Measurements from ENCODE around the gene SPACA9. TPM values are rescaled to one million over a fixed set of nuclear protein-coding genes. Genes with fewer than 3 reads are reported as not detected.

SPACA9 gene
- total and polyA plus RNA-seq, 2 experiments from 2014 or later = 1.1 to 1.5 TPM

- Histone ChIP-seq H3K79me2 (replicated peaks; ENCODE audit: insufficient read depth) (no peaks in the 10 kb centered on the region), H2AFZ (no peak overlapping the region), H3K27me3 (ENCODE audit: insufficient read depth) (no peaks in the 10 kb centered on the region), H3F3A (replicated peaks; ENCODE audit: low read depth) (no peaks in the 10 kb centered on the region), H3K4me2 (no peak overlapping the region), H3K4me1 (ENCODE audit: insufficient read depth) (peaks cover 3% of the 10 kb centered on the region; the same call in 1 of the 2 replicates), H3K9me2 (ENCODE audit: insufficient read depth) (peaks cover 5% of the 10 kb centered on the region; the same call in 1 of the 2 replicates), H3K27ac (ENCODE audit: low read depth) (no peak overlapping the region), H4K20me1 (replicated peaks; ENCODE audit: insufficient read depth) (no peaks in the 10 kb centered on the region), H3K36me3 (ENCODE audit: insufficient read depth) (no peaks in the 10 kb centered on the region), H3K4me3 (no peak overlapping the region)
- TF ChIP-seq CREB1 (CRISPR knock-in tag; IDR thresholded peaks at IDR 0.05; ENCODE audit: low read depth) = no peak
- TF ChIP-seq JUNB (IDR thresholded peaks at IDR 0.05; ENCODE audit: unreplicated experiment) = no peak
- TF ChIP-seq EZH2phosphoT487 (IDR thresholded peaks at IDR 0.05; ENCODE audit: unreplicated experiment) = no peak
- no peak for TF ChIP-seq ZNF331 (CRISPR knock-in tag; IDR thresholded peaks at IDR 0.05; ENCODE audit: low read depth)
- no peak for TF ChIP-seq NANOG (IDR thresholded peaks at IDR 0.05; ENCODE audit: borderline replicate concordance)
- TF ChIP-seq STAT1 (IDR thresholded peaks at IDR 0.05; ENCODE audit: unreplicated experiment) = no peak
- no peak for TF ChIP-seq POLR2AphosphoS5 (IDR thresholded peaks at IDR 0.05; ENCODE audit: low read depth)
- no peak for TF ChIP-seq EZH2 (IDR thresholded peaks at IDR 0.05; ENCODE audit: low read depth, unreplicated experiment)
- TF ChIP-seq ZNF114 (CRISPR knock-in tag; IDR thresholded peaks at IDR 0.05) = no peak
- no peak for TF ChIP-seq CTCF (conservative IDR thresholded peaks at IDR 0.05; ENCODE audit: low read depth in 2 of 2)
- TF ChIP-seq ETS1 (IDR thresholded peaks at IDR 0.05) = no peak
- peaks cover 6% of the 10 kb centered on the region for H3K27me3 Mint-ChIP-seq (ENCODE audit: insufficient read depth, low read depth, poor library complexity)
- DNase-seq (ENCODE audit: low spot score) (no peak), ATAC-seq (no peak)
- no peaks in the 10 kb centered on the region for H3K9me3 Mint-ChIP-seq
- H3K27ac Mint-ChIP-seq = no peak overlapping the region
- H3K4me3 Mint-ChIP-seq = no peak overlapping the region
- H3K36me3 Mint-ChIP-seq (ENCODE audit: low read depth) = no peaks in the 10 kb centered on the region
- peaks cover 20% of the 10 kb centered on the region for H3K4me1 Mint-ChIP-seq
These were observed 16.2 kb upstream of the SPACA9 start for GRCh38 chr9:132862533-132862932.

GRCh38 chr9:132863096-132863495 lies 15.6 kb upstream of the SPACA9 start:
- H3K36me3 ChIP-seq (ENCODE audit: insufficient read depth) = no peaks in the 10 kb centered on the region
- Mint-ChIP-seq H3K27me3 (ENCODE audit: insufficient read depth, low read depth, poor library complexity) (peaks cover 6% of the 10 kb centered on the region), H3K27ac (no peak overlapping the region), H3K4me1 (peaks cover 19% of the 10 kb centered on the region), H3K4me3 (no peak overlapping the region), H3K9me3 (no peaks in the 10 kb centered on the region), H3K36me3 (ENCODE audit: low read depth) (no peaks in the 10 kb centered on the region)
- peaks cover 5% of the 10 kb centered on the region; the same call in 1 of the 2 replicates for H3K9me2 ChIP-seq (ENCODE audit: insufficient read depth)
- H3F3A ChIP-seq (replicated peaks; ENCODE audit: low read depth) = no peaks in the 10 kb centered on the region
- H3K4me1 ChIP-seq (ENCODE audit: insufficient read depth) = no peaks in the 10 kb centered on the region; the same call in 1 of the 2 replicates
- no peak overlapping the region for H3K4me2 ChIP-seq
- DNase-seq (ENCODE audit: low spot score) (no peak), ATAC-seq (no peak)
- H3K4me3 ChIP-seq = no peak overlapping the region
- H2AFZ ChIP-seq = no peak overlapping the region
- H3K27me3 ChIP-seq (ENCODE audit: insufficient read depth) = no peaks in the 10 kb centered on the region
- no peaks in the 10 kb centered on the region for H4K20me1 ChIP-seq (replicated peaks; ENCODE audit: insufficient read depth)
- no peak overlapping the region for H3K27ac ChIP-seq (ENCODE audit: low read depth)
- no peaks in the 10 kb centered on the region for H3K79me2 ChIP-seq (replicated peaks; ENCODE audit: insufficient read depth)
- TF ChIP-seq CTCF (conservative IDR thresholded peaks at IDR 0.05; ENCODE audit: low read depth in 2 of 2) (no peak), CREB1 (CRISPR knock-in tag; IDR thresholded peaks at IDR 0.05; ENCODE audit: low read depth) (no peak), ZNF331 (CRISPR knock-in tag; IDR thresholded peaks at IDR 0.05; ENCODE audit: low read depth) (no peak), NANOG (IDR thresholded peaks at IDR 0.05; ENCODE audit: borderline replicate concordance) (no peak), STAT1 (IDR thresholded peaks at IDR 0.05; ENCODE audit: unreplicated experiment) (no peak), ZNF114 (CRISPR knock-in tag; IDR thresholded peaks at IDR 0.05) (no peak), JUNB (IDR thresholded peaks at IDR 0.05; ENCODE audit: unreplicated experiment) (no peak), REST (IDR thresholded peaks at IDR 0.05; ENCODE audit: unreplicated experiment) (no peak), POLR2AphosphoS5 (IDR thresholded peaks at IDR 0.05; ENCODE audit: low read depth) (no peak), ETS1 (IDR thresholded peaks at IDR 0.05) (no peak), EZH2 (IDR thresholded peaks at IDR 0.05; ENCODE audit: low read depth, unreplicated experiment) (no peak)

All from GM23338 (cell line).